GM18951 (cell line): ENCODE measurements around the gene CDC42BPG.

Experiments used
- POLR2A ChIP-seq: IDR thresholded peaks from 4 replicates; pipeline ENCODE4 v1.6.1; 2011; ENCODE audit warnings: mild to moderate bottlenecking; ENCODE audit not compliant: insufficient read length, insufficient read depth; ENCODE audit errors: extremely low read depth
- in situ Hi-C: fragments of 300-500 bp; cut with MboI; formaldehyde crosslinking; loops from one replicate; pipeline ENCODE4 v1.12.0; 2022; ENCODE audit warnings: low sequenced_read_pairs, mixed read lengths, inconsistent platforms; ENCODE audit not compliant: unreplicated experiment

CDC42BPG gene

GRCh38 chr11:64784813-64785581 is 59.5 kb downstream of the CDC42BPG start:
- in situ Hi-C loops, result no loop called here
- TF ChIP-seq POLR2A, result no peak

- TF ChIP-seq POLR2A, result peak; percentile 84
- in situ Hi-C loops, result no loop called here
Observed at GRCh38 chr11:64778473-64779298, 65.8 kb downstream of the CDC42BPG start, which contains the start of gene SF1. TSS of gene SF1 (minus strand) at chr11:64778542. CDS start at chr11:64778392, 150 bp downstream.

- TF ChIP-seq POLR2A, result no peak
- in situ Hi-C loops, result no loop called here
Observed at GRCh38 chr11:64778223-64778472, 66.3 kb downstream of the CDC42BPG start.

- no peak for TF ChIP-seq POLR2A
- in situ Hi-C loops, result no loop called here
Observed at GRCh38 chr11:64777449-64778222, 66.8 kb downstream of the CDC42BPG start.

- TF ChIP-seq POLR2A, result no peak
- in situ Hi-C loops, result no loop called here
Observed at GRCh38 chr11:64776875-64777274, 67.6 kb downstream of the CDC42BPG start.

GRCh38 chr11:64776425-64776824 is 68.0 kb downstream of the CDC42BPG start:
- no peak for TF ChIP-seq POLR2A
- in situ Hi-C loops, result no loop called here

GRCh38 chr11:64774144-64774543 is 70.3 kb downstream of the CDC42BPG start:
- TF ChIP-seq POLR2A, result no peak
- in situ Hi-C loops, result no loop called here
